ENCODE data around the gene ADGRG6. TPM values are rescaled to one million over a fixed set of nuclear protein-coding genes. Genes with fewer than 3 reads are reported as not detected.

ADGRG6 gene
- total and polyA plus RNA-seq, 2 donors (not counting 1 experiment from before 2014, with no cell fraction given): 0.03 TPM; not detected in 1

- no peak overlapping the region for H3K27ac ChIP-seq (ENCODE audit: low read length in 2 of 2)
- no peak overlapping the region for H3K9ac ChIP-seq (ENCODE audit: low read length)
- no peaks in the 10 kb centered on the region for H3K79me2 ChIP-seq (ENCODE audit: control insufficient read depth, insufficient read depth, low read length)
- intact Hi-C loops (cut with micrococcal nuclease): no loop called here
- no peak overlapping the region for H3K4me2 ChIP-seq (replicated peaks; ENCODE audit: low read depth, low read length, poor library complexity, severe bottlenecking)
- H3K9me3 ChIP-seq (ENCODE audit: control extremely low read depth in 1 of 3, control insufficient read depth in 2 of 3, insufficient read depth in 1 of 3, low read length in 2 of 3): no peaks in the 10 kb centered on the region
- no peaks in the 10 kb centered on the region for H3K4me1 Mint-ChIP-seq
- H3K27me3 ChIP-seq (replicated peaks in 1 of 4; ENCODE audit: control extremely low read depth in 1 of 4, control insufficient read depth in 3 of 4, insufficient read depth in 4 of 4, low read length in 3 of 4): no peaks in the 10 kb centered on the region
- H4K20me1 ChIP-seq (ENCODE audit: control insufficient read depth, insufficient read depth, low read length, poor library complexity, severe bottlenecking): no peaks in the 10 kb centered on the region
- peaks cover 1% of the 10 kb centered on the region for H3K9me3 Mint-ChIP-seq (ENCODE audit: insufficient read depth)
- DNase-seq (no peak), ATAC-seq (ENCODE audit: low read depth) (no peak)
- peaks cover 11% of the 10 kb centered on the region for H3K27me3 Mint-ChIP-seq
- H2AFZ ChIP-seq (ENCODE audit: insufficient read depth, low read depth, low read length, poor library complexity, severe bottlenecking): no peak overlapping the region
- TF ChIP-seq EZH2 (IDR thresholded peaks at IDR 0.05; ENCODE audit: borderline replicate concordance, insufficient read depth, low read depth, low read length, poor library complexity, severe bottlenecking) (no peak), CTCF (IDR thresholded peaks at IDR 0.05) (no peak)
- H3K36me3 ChIP-seq (replicated peaks in 1 of 2; ENCODE audit: control extremely low read depth in 1 of 2, control insufficient read depth in 1 of 2, extremely low read depth in 1 of 2, insufficient read depth in 2 of 2, low read length in 1 of 2): no peaks in the 10 kb centered on the region
- H3K4me1 ChIP-seq (ENCODE audit: control insufficient read depth in 2 of 2, insufficient read depth in 2 of 2, low read length in 2 of 2): no peaks in the 10 kb centered on the region
- POLR2A ChIA-PET: no interaction called here
- CTCF ChIA-PET: no interaction called here
- H3K4me3 ChIP-seq (ENCODE audit: control extremely low read depth in 1 of 5, extremely low read depth in 1 of 5, insufficient read depth in 1 of 5, low read depth in 2 of 5, low read length in 4 of 5): no peak overlapping the region
- WGBS (ENCODE audit: insufficient coverage): 87% methylated on average over 3 of the region's 4 CpGs
- no peak overlapping the region for H3K4me3 Mint-ChIP-seq
- no peak overlapping the region for H3K27ac Mint-ChIP-seq
These were observed 27.2 kb upstream of the ADGRG6 start for GRCh38 chr6:142274656-142275055.

DNA sequence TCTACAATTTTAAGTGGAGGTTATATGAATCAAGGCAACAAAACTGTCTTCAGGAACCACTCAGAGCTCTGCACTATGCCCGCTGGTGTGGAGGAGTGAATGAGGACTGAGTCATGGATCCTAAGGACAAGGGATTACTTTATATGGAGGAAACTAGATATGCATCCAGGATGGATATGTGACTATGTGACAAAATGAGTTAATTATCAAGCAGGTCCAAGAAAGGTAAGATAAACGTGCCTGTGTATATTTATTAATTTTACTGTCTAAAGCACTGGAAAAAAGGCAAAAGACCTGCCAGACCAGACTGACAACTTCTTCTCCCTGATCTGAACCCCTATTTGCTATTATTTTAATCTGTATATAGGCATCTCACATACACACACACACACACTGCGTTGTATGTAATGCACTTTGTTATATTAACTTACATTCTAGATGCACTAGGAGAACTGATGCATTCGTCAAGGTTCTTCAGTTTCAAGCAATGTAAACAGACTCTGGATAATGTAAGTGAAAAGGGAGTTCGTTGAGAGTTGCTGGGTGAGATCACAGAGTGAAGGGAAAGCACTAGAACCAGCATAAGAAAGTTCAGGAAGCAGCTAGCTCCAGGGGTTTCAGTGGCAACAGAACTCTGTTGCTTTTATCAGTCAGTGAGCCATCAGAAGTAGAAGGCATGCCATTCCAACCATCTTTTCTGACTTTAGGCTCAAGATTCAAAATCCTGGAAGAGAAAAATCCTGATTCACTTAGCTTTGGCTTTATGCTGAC is 26.4 kb upstream of the ADGRG6 start:
- H3K27ac Mint-ChIP-seq: no peak overlapping the region
- H3K9me3 ChIP-seq (ENCODE audit: control extremely low read depth in 1 of 3, control insufficient read depth in 2 of 3, insufficient read depth in 1 of 3, low read length in 2 of 3): no peaks in the 10 kb centered on the region
- no peak overlapping the region for H3K27ac ChIP-seq (ENCODE audit: low read length in 2 of 2)
- WGBS (ENCODE audit: insufficient coverage): 72% methylated on average over 3 of the region's 5 CpGs
- H3K4me3 ChIP-seq (ENCODE audit: control extremely low read depth in 1 of 5, extremely low read depth in 1 of 5, insufficient read depth in 1 of 5, low read depth in 2 of 5, low read length in 4 of 5): no peak overlapping the region
- ATAC-seq (ENCODE audit: low read depth) (no peak), DNase-seq (no peak)
- no peaks in the 10 kb centered on the region for H4K20me1 ChIP-seq (ENCODE audit: control insufficient read depth, insufficient read depth, low read length, poor library complexity, severe bottlenecking)
- ChIA-PET CTCF (no interaction called here), POLR2A (no interaction called here)
- no peak overlapping the region for H2AFZ ChIP-seq (ENCODE audit: insufficient read depth, low read depth, low read length, poor library complexity, severe bottlenecking)
- no peaks in the 10 kb centered on the region for H3K27me3 ChIP-seq (replicated peaks in 1 of 4; ENCODE audit: control extremely low read depth in 1 of 4, control insufficient read depth in 3 of 4, insufficient read depth in 4 of 4, low read length in 3 of 4)
- H3K4me1 ChIP-seq (ENCODE audit: control insufficient read depth in 2 of 2, insufficient read depth in 2 of 2, low read length in 2 of 2): no peaks in the 10 kb centered on the region
- H3K4me2 ChIP-seq (replicated peaks; ENCODE audit: low read depth, low read length, poor library complexity, severe bottlenecking): no peak overlapping the region
- H3K9ac ChIP-seq (ENCODE audit: low read length): no peak overlapping the region
- intact Hi-C loops (cut with micrococcal nuclease): no loop called here
- TF ChIP-seq EZH2 (IDR thresholded peaks at IDR 0.05; ENCODE audit: borderline replicate concordance, insufficient read depth, low read depth, low read length, poor library complexity, severe bottlenecking): no peak
- no peak for TF ChIP-seq CTCF (IDR thresholded peaks at IDR 0.05)
- peaks cover 1% of the 10 kb centered on the region for H3K9me3 Mint-ChIP-seq (ENCODE audit: insufficient read depth)
- peaks cover 6% of the 10 kb centered on the region for H3K27me3 Mint-ChIP-seq
- H3K4me3 Mint-ChIP-seq: no peak overlapping the region
- H3K36me3 ChIP-seq (replicated peaks in 1 of 2; ENCODE audit: control extremely low read depth in 1 of 2, control insufficient read depth in 1 of 2, extremely low read depth in 1 of 2, insufficient read depth in 2 of 2, low read length in 1 of 2): no peaks in the 10 kb centered on the region
- H3K79me2 ChIP-seq (ENCODE audit: control insufficient read depth, insufficient read depth, low read length): no peaks in the 10 kb centered on the region
- H3K4me1 Mint-ChIP-seq: no peaks in the 10 kb centered on the region

Measured in B cell (primary cell).